ENCODE results near the gene NOTO.
"Not testable (repeated sequence)": the region's sequence is repeated elsewhere in the genome, so short reads cannot be mapped to it uniquely, and the experiment has no call there.

DNA sequence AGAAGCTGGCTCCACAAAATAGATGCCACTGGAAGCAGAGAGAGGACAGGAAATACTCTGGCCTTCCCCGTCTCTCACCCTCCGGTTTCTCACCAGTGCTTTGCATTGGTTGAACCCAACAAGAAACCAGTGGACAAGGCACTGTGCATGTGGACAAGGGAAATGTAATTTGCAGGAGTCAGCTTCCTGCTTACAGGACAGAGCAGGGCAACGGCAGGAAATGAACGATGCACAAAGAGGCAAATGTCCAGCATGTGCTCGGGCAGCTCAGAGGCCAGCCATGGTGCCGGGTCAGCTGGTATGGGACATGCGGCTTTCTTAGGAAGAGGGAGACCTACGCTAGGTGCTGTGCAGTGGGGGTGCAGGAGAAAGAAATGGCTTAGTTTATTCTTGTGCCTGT is 35.6 kb upstream of the NOTO start:
- not testable (repeated sequence) for TF ChIP-seq POLR2A (IDR thresholded peaks at IDR 0.05; ENCODE audit: low read length); GATA1 (IDR thresholded peaks at IDR 0.05; ENCODE audit: low read depth, low read length)
